Measurements from ENCODE around the gene COL2A1. TPM values are rescaled to one million over a fixed set of nuclear protein-coding genes. Genes with fewer than 3 reads are reported as not detected.

Gene COL2A1
- total and polyA plus RNA-seq, 2 experiments from 2014 or later: not detected

- Histone ChIP-seq H3K9ac (no peak overlapping the region), H3K4me3 (no peak overlapping the region), H4K20me1 (ENCODE audit: insufficient read depth) (no peaks in the 10 kb centered on the region), H2AFZ (no peak overlapping the region), H3K79me2 (ENCODE audit: insufficient read depth) (no peaks in the 10 kb centered on the region), H3K4me2 (ENCODE audit: unreplicated experiment) (no peak overlapping the region), H3K9me2 (ENCODE audit: insufficient read depth) (no peaks in the 10 kb centered on the region), H3K9me3 (ENCODE audit: low read depth) (no peaks in the 10 kb centered on the region), H3K27ac (no peak overlapping the region), H3K4me1 (ENCODE audit: insufficient read depth) (0 out of 2 replicates have a peak, but pooled peaks cover 5% of the 10 kb centered on the region), H3F3A (ENCODE audit: insufficient read depth) (no peaks in the 10 kb centered on the region), H3K36me3 (ENCODE audit: low read depth) (no peaks in the 10 kb centered on the region), H3K27me3 (replicated peaks; ENCODE audit: insufficient read depth) (peaks cover 32% of the 10 kb centered on the region)
- DNase-seq: no peak
- WGBS, 2 experiments (ENCODE audit: low coverage in 1 of 2, low lambda C conversion rate in 2 of 2, missing lambda C conversion rate in 2 of 2): 68 to 70% methylated on average over 7 of the region's 7 CpGs
- TF ChIP-seq EZH2 (IDR thresholded peaks at IDR 0.05; ENCODE audit: insufficient read depth, poor library complexity, severe bottlenecking) (no peak), EZH2phosphoT487 (IDR thresholded peaks at IDR 0.05; ENCODE audit: insufficient read depth, low read depth) (no peak)
- in situ Hi-C loops (cut with MboI): no loop called here
Observed at GRCh38 chr12:47990351-47991105, 13.7 kb downstream of the COL2A1 start.

- no peak overlapping the region for H2AFZ ChIP-seq
- DNase-seq: no peak
- 0 out of 2 replicates have a peak, but pooled peaks cover 5% of the 10 kb centered on the region for H3K4me1 ChIP-seq (ENCODE audit: insufficient read depth)
- H4K20me1 ChIP-seq (ENCODE audit: insufficient read depth): no peaks in the 10 kb centered on the region
- H3K9me3 ChIP-seq (ENCODE audit: low read depth): no peaks in the 10 kb centered on the region
- in situ Hi-C loops (cut with MboI): no loop called here
- H3K79me2 ChIP-seq (ENCODE audit: insufficient read depth): no peaks in the 10 kb centered on the region
- no peaks in the 10 kb centered on the region for H3K9me2 ChIP-seq (ENCODE audit: insufficient read depth)
- no peak overlapping the region for H3K4me3 ChIP-seq
- H3K27ac ChIP-seq: no peak overlapping the region
- H3K36me3 ChIP-seq (ENCODE audit: low read depth): no peaks in the 10 kb centered on the region
- WGBS, 2 experiments (ENCODE audit: low coverage in 1 of 2, low lambda C conversion rate in 2 of 2, missing lambda C conversion rate in 2 of 2): 83 to 91% methylated on average over 12 of the region's 12 CpGs
- H3K9ac ChIP-seq: no peak overlapping the region
- no peak for TF ChIP-seq EZH2phosphoT487 (IDR thresholded peaks at IDR 0.05; ENCODE audit: insufficient read depth, low read depth)
- TF ChIP-seq EZH2 (IDR thresholded peaks at IDR 0.05; ENCODE audit: insufficient read depth, poor library complexity, severe bottlenecking): no peak
- peaks cover 27% of the 10 kb centered on the region for H3K27me3 ChIP-seq (replicated peaks; ENCODE audit: insufficient read depth)
- no peak overlapping the region for H3K4me2 ChIP-seq (ENCODE audit: unreplicated experiment)
- H3F3A ChIP-seq (ENCODE audit: insufficient read depth): no peaks in the 10 kb centered on the region
Observed at GRCh38 chr12:47989666-47990065, 14.6 kb downstream of the COL2A1 start.

GRCh38 chr12:47989023-47989417, 15.3 kb downstream of the COL2A1 start:
- Histone ChIP-seq H3K4me2 (ENCODE audit: unreplicated experiment) (no peak overlapping the region), H3K9me2 (ENCODE audit: insufficient read depth) (no peaks in the 10 kb centered on the region), H3K79me2 (ENCODE audit: insufficient read depth) (no peaks in the 10 kb centered on the region), H3F3A (ENCODE audit: insufficient read depth) (no peaks in the 10 kb centered on the region), H3K4me3 (no peak overlapping the region), H4K20me1 (ENCODE audit: insufficient read depth) (no peaks in the 10 kb centered on the region), H3K9ac (no peak overlapping the region), H3K27ac (no peak overlapping the region), H3K36me3 (ENCODE audit: low read depth) (no peaks in the 10 kb centered on the region), H3K27me3 (replicated peaks; ENCODE audit: insufficient read depth) (0 out of 2 replicates have a peak, but pooled peaks cover 22% of the 10 kb centered on the region), H3K4me1 (ENCODE audit: insufficient read depth) (0 out of 2 replicates have a peak, but pooled peaks cover 5% of the 10 kb centered on the region), H3K9me3 (ENCODE audit: low read depth) (no peaks in the 10 kb centered on the region), H2AFZ (no peak overlapping the region)
- in situ Hi-C loops (cut with MboI): no loop called here
- 79 to 80% methylated on average over 7 to 8 of the region's 8 CpGs for WGBS, 2 experiments (ENCODE audit: low coverage in 1 of 2, low lambda C conversion rate in 2 of 2, missing lambda C conversion rate in 2 of 2)
- DNase-seq: no peak
- TF ChIP-seq EZH2phosphoT487 (IDR thresholded peaks at IDR 0.05; ENCODE audit: insufficient read depth, low read depth): no peak
- no peak for TF ChIP-seq EZH2 (IDR thresholded peaks at IDR 0.05; ENCODE audit: insufficient read depth, poor library complexity, severe bottlenecking)

- H3K4me1 ChIP-seq (ENCODE audit: insufficient read depth): 0 out of 2 replicates have a peak, but pooled peaks cover 5% of the 10 kb centered on the region
- no peak overlapping the region for H3K27ac ChIP-seq
- no peak overlapping the region for H2AFZ ChIP-seq
- in situ Hi-C loops (cut with MboI): no loop called here
- DNase-seq: peak; percentile 54
- H3K4me2 ChIP-seq (ENCODE audit: unreplicated experiment): no peak overlapping the region
- no peaks in the 10 kb centered on the region for H3K9me3 ChIP-seq (ENCODE audit: low read depth)
- H3K79me2 ChIP-seq (ENCODE audit: insufficient read depth): no peaks in the 10 kb centered on the region
- H3F3A ChIP-seq (ENCODE audit: insufficient read depth): no peaks in the 10 kb centered on the region
- H3K27me3 ChIP-seq (replicated peaks; ENCODE audit: insufficient read depth): 0 out of 2 replicates have a peak, but pooled peaks cover 18% of the 10 kb centered on the region
- H3K9me2 ChIP-seq (ENCODE audit: insufficient read depth): no peaks in the 10 kb centered on the region
- TF ChIP-seq EZH2phosphoT487 (IDR thresholded peaks at IDR 0.05; ENCODE audit: insufficient read depth, low read depth): no peak
- no peak for TF ChIP-seq EZH2 (IDR thresholded peaks at IDR 0.05; ENCODE audit: insufficient read depth, poor library complexity, severe bottlenecking)
- WGBS, 2 experiments (ENCODE audit: low coverage in 1 of 2, low lambda C conversion rate in 2 of 2, missing lambda C conversion rate in 2 of 2): 37% methylated on average over 15 of the region's 15 CpGs
- H3K9ac ChIP-seq: peak overlapping the region; percentile 16; the same call in 1 of the 2 replicates
- 0 out of 2 replicates have a peak overlapping the region, but pooled peaks have one; percentile 7 for H3K4me3 ChIP-seq
- no peaks in the 10 kb centered on the region for H3K36me3 ChIP-seq (ENCODE audit: low read depth)
- H4K20me1 ChIP-seq (ENCODE audit: insufficient read depth): no peaks in the 10 kb centered on the region
Observed at GRCh38 chr12:47988073-47989022, 15.9 kb downstream of the COL2A1 start.
